Measurements from ENCODE around the gene CCDC174.
"Not testable (repeated sequence)": the region's sequence is repeated elsewhere in the genome, so short reads cannot be mapped to it uniquely, and the experiment has no call there.

Gene CCDC174

DNA sequence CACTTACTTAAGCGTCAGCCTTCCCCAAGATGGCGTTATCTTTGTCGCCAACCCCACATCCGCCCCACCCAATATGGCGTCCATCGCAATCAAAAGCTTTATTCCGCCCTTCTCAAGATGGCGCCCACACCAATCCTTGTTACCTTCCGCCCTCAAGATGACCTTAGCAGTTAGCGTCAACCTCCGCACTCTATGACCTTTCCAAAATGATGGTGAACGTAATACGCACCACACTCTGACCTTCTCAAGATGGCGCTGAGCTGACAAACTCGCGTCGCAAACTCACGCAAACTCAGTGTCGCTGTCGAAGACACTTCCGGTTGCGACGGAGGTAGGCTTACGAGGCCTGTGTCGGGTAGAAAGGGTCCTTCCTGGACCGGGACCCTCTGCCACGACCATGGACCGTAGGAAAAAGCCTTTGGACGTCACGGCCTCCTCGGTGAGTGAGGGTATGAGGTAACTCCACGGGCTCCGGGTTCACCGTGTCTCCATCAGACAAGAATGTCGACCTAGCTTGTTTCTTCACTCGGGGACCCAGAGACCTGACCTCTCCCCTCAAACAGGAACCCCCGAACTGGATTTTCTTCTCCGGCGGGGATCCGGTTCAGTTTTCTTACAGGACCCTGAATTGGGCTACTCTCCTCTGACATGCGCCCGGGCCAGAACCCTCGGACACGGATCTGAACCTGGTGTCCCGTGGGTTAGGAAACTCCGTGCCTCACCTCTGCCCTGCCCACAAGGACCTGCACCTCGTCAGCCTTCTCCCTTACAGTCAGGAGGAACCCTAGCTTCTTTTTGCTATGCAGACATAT, at the start of gene CCDC174:
TSS of gene CCDC174 (plus strand) at position 323 of the 812 bp plus-strand sequence. CDS start at position 398, 75 bp downstream.
- DNase-seq (ENCODE audit: low read depth in 2 of 2): peak; percentile 97

DNA sequence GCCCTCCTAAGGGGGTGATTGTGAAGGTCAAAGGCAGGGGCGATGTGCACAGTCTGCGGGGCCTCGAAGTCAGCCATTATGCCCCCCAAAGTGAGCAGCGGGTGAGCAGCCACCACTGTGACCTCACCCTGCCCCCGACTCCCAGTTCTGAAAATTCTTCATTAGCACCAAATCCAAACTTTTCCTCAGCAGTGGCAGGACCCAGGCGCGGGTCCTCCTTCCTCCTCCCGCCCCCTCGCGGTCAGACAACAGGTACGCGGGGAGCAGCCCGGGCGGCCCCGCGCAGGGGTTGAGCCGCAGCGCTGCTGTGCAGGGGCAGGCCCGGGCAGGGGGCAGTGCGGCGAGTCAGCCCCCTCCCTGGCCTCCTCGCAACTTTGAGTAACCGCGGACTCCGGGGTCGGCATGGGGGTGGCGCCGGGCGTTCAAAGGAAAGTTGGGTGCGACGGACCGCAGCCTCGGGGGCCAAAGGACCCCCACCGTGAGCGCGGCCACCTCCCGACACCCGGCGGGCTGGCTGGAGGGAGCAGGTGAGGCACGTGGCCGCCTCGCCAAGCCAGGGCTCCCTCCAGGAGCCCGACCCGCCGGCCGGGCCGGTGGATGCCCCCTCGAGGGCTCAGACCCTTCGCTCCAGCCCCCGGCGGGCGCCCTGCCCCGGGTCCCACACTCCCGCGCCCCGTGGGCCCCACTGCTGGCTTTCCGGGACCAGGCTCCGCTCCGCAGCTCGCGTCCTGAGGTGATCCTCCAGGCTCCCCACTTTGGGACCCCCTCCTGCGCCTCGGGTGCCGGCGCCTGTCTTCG, 49.4 kb upstream of the CCDC174 start:
- no peak for DNase-seq (ENCODE audit: low read depth in 2 of 2)

DNA sequence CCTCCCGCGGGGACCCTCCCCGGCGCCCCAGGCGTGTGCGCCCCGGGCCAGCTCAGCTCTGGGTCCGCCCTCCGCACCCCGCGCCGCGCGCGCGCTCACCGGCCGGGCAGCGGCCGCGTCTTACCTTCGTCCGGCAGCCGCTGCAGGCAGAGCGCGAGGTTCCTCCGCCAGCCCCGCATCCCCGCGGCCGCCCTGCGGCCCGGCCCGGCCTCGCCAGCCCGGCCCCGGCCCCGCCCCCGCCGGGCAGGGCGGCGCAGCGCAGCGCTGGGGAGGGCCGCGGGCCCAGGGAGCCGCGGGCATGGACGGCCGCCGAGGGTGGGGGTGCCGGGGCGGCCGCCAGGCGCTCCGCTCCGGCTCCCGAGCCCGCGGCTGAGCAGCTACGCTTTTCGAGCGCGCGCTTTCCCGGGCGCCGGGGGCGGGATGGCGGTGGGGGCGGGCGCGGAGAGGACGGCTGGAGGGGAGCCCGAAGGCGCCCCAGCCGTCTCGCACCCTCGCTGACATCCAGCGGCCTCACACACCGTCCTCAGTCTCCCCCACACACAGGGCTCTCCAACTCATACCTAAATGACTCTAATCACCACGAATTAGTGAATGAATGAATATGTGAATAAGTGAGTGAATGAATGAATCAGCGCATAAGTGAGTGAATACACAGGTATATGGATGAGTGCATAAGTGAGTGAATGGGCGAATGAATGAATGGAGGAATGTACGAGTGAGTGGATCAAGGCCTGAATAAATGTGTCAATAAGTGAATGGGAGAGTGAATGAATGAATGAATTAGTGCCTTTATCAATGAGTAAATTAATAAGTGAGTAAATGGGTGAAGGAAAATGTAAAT, 48.5 kb upstream of the CCDC174 start:
- DNase-seq (ENCODE audit: low read depth in 2 of 2): no peak

DNA sequence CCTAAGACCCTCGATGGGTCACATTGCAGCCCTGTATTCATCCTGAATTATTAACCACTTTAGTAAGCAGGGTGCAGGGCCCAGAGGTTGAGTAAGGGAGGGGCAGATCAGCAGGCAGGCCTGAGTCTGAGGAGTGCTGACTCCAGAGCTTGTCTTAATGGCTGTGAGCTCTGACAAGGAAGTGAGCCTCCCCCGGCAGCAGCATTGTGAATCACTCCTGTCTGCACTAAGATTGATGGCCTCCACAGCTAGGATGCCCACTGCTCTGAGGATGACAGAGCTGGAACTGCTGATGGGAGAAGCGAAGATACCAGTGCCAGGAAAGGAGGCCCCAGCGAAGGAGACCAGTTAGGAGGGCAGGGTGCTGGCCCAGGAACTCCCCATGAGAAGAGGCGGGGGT, 46.5 kb upstream of the CCDC174 start:
- DNase-seq (ENCODE audit: low read depth in 2 of 2): no peak

DNA sequence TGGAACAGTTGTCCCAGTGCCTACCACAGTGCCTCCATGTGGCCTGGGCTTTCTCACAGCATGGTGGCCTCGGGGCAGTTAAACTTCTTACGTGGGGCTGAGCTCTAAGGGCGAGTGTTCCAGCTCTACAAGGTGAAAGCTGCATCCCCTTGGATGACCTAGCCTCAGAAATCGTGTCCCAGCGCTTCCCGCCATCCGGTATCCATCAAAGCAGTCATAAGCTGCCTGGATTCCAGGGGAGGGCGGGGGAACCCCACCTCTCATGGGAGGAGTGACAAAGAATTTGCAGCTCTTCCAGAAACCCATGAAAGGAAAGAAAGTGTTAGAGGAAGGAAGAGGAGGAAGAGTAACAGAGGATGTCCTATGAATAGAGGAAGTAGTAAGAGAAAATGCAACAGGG, 45.8 kb upstream of the CCDC174 start:
- no peak for DNase-seq (ENCODE audit: low read depth in 2 of 2)

DNA sequence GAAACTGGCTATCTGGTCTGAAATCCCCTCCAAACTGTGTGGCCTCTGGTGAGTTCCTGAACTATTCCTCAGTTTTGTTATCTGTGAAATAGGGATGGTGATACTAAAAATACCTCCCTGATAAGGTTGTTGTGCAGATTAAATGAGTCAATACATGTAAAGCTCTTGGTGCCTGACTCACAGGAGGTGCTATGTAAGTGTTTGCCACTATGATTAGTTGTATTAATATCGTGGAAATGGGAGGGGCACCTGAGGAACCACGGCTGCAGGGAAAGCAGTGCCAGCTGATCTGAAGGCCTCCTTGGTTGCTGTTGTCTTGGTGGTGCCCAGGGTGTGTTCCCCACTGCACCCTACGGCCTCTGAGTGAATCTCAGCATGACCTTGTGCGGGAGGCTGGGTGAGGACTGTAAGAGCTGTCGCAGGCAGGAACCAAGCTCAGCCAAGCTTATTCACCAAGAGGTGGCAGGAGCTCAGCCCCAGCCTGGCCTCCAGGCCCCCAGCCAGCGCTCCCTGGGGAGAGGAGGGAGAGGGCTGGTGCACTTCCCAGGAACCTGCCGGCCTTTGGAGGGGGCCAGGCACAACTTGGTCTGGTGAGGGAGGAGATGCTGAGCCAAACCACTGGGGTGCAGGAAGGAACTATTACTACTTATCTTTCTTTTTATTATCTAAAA, 44.8 kb upstream of the CCDC174 start:
- DNase-seq (ENCODE audit: low read depth in 2 of 2): no peak

DNA sequence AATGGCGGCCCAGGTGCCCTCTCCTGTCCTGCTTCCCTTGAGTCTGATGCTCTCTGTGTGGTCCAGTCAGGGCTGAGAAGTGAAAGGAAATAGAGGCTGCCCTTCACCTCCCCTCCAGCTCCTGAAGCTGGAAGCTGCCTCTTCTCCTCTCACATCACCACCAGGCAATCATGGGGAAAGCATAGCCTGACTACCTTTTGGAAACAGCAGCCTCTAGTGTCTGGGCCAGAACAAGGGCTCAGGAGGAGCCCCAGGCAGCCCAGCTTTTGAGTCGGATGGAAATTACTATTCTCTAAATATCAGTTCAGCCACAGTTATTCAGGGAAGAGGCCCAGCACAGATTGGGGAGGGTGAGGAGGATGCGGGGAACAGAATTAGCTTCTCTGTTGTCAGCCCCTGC, 43.3 kb upstream of the CCDC174 start:
- DNase-seq (ENCODE audit: low read depth in 2 of 2): no peak

DNA sequence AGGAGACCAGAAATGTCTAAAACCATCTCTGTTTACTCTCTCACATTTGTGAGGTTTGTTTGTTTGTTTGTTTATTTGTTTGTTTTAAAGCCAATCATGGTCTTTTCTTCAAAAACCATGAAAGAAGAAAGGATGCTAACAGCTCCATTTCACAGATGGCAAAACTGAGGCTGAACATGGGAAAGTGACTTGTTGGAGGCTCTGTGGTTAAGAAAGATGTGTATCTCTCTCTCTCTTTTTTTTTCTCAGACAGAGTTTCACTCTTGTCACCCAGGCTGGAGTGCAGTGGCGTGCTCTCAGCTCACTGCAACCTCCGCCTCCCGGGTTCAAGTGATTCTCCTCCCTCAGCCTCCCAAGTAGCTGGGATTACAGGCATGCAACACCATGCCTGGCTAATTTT, 42.5 kb upstream of the CCDC174 start:
- DNase-seq (ENCODE audit: low read depth in 2 of 2): not testable (repeated sequence)

DNA sequence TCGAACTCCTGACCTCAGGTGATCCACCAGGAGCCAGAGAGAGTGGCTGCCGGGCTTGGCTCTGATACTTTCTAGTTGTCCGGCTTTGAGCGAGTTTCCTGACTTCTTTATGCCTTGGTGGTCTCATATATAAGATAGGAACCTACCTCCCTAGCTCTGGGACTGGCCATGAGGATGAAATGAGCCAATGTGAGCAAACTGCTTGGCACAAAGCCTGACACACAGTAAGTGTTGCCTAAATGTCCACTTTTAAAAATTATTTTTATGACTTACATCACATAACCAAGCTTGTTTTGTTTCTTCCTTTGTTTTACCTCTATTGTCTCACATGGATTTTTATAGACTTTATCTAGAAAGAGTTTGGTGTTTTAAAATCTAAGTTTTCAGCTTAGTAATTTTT, 42.1 kb upstream of the CCDC174 start:
- no peak for DNase-seq (ENCODE audit: low read depth in 2 of 2)

DNA sequence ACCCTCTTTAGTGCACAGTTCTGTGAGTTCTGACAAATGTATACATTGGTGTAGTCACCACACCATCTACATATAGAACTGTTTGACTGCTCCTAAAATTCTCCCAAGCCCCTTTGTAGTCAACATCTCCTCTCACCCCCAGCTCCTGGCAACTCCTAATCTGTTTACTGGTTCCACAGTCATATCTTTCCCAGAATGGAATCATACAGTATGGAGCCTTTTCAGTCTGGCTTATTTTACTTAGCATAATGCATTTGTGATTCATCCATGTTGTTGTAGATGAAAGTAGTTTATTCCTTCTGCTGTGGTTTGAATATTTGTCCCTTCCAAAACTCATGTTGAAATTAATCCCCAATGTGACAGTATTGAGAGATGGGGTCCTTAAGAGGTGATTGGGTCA, 41.6 kb upstream of the CCDC174 start:
- DNase-seq (ENCODE audit: low read depth in 2 of 2): no peak

DNA sequence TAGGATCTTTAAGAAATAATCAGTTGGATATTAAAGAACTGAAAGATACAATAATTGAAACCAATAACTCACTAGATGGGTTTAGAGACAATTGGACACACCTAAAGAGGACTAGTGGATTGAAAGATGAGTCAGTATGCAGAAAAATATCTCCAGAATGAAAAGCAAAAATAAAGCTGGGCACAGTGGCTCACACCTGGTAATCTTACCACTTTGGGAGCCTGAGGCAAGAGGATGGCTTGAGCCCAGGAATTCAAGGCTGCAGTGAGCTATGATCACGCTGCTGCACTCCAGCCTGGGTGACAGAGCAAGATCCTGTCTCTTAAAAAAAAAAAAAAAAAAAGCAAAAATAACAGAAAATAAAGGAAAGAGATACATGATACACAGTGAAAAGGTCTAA, 37.4 kb upstream of the CCDC174 start:
- DNase-seq (ENCODE audit: low read depth in 2 of 2): no peak

DNA sequence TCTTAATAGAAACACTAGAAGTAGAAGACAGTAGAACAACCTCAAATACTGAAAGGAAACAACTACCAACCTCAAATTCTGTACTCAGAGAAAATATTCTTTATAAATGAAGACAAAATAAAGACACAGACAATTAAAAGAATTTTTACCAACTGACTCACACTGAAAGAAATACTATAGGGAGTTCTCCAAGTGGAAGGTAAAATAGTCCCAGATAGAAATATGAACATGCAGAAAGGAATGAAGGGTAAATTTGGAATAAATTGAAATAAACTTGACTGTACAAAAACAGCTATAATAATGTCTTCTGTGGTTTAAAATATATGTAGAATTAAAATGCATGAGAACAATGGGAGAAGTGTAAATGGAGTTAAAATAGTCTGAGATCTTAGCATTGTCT, 36.7 kb upstream of the CCDC174 start:
- no peak for DNase-seq (ENCODE audit: low read depth in 2 of 2)

DNA sequence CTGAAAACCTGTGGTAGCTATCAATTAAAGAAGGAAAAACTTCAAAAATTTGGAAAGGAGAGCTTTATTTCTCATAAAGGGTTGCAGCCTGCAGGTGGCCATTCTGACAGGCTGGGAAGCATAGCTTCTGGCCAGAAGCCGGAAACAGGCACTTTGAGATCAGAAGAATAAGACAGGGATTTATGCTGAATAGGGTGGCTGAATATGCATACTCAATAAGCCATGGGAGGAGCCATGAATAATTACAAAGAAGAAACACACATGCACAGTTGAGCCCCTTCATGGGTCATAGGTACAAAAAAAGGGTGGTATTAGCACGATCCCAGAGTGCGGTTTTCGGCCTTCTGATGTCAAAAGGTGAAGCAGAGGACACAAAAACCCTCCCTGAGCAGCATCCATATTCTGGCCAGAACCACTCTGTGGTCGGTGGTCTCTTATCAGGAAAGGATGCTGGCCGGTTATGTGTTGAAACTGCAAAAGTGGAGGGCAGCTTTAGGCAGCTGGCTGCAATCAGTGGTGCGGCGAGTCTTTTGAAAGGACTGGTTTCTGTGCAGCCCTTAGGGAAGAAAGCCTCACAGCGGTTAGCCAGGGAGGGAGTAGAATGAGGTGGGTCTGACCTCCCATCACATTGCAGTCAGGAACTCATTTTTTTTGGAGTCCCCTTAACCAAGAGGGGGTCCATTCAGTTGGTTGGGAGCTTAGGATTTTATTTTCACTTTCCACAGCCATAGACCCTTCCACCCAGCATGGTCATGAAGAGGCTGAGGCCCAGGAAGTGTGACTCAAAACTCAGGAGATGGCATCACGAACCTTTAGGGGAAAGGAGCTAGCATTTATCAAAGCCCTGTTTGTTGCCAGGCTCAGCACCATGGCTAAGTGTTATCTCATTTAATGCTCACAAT, 34.7 kb upstream of the CCDC174 start:
- no peak for DNase-seq (ENCODE audit: low read depth in 2 of 2)

DNA sequence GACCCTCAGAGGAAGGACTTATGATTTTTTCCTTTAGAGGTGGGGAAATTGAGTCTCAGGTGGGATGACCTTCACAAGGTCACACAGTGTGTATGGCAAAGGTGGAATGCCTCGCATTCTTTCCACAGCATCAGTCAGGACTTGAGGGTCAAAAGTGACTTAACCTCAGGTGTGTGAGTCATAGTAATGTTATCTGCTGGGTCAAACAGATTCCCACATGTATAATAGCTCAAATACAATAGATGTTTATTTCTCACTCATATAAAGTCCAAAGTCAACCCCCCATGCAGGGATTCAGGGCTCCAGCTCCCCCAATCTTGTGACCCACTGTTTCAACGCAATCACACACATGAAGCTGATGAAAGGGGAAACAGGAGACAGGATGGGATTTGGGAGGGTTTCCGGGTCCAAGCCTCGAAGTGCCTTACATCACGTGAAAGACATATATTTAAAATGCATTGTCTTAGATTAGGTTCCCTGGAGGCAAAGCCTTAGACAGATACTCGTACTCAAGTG, 34.0 kb upstream of the CCDC174 start:
- no peak for DNase-seq (ENCODE audit: low read depth in 2 of 2)

DNA sequence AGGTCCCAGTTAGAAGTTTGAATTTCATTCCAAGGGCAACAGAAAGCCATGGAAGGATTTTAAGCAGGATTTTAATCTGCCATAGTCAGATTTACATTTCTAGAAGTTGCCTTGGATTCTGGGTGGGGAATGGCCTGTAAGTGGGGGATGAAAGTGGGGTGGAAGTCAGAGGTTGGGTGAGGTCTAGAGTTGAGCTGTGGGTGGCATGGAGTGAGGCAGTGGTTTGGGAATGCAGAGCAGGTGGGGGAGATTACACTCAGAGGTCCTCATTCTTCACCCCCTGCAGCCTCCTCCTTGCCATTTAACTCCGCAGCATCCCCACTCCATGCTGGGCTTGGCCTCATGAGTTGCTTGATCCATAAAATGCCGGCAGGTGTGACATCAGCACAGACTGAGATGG, 32.0 kb upstream of the CCDC174 start:
- DNase-seq (ENCODE audit: low read depth in 2 of 2): no peak

DNA sequence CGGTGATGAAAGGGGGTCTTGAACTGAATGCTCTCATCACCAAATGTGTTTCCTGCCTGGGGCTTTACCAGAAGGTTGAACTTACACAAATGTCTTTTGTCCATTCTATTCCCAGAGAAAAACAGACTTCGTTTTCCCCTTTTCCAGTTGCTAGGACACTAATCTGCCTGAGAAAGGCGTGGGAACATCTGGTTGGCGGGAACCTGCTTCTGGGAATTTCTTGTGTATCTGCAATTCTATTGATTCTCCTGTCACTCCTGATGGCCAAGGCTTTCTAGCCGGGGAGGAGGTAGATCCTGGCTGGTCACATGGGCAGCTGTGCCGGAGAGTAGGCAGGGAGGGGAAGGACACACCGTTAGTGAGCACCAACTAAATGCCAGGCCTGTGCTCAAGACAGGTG, 31.1 kb upstream of the CCDC174 start:
- DNase-seq (ENCODE audit: low read depth in 2 of 2): no peak

DNA sequence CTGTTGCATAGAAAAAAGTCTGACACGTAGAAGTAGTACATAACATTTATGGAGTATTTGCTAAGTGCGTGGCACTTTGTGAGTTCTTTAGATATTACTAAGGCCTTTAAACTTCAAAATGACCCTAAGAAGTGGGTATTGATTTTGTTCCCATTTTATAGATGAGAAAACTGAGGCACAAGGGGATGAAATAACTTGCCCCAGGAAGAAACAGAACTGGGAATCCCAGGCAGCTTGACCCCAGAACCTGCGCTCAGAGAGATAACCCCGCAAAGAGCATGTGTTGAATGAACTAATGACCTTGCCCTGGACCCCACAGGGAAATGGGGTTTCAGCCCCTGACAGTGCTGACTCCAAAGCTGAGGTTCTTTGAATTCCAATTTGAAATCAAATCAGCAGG, 30.5 kb upstream of the CCDC174 start:
- no peak for DNase-seq (ENCODE audit: low read depth in 2 of 2)

DNA sequence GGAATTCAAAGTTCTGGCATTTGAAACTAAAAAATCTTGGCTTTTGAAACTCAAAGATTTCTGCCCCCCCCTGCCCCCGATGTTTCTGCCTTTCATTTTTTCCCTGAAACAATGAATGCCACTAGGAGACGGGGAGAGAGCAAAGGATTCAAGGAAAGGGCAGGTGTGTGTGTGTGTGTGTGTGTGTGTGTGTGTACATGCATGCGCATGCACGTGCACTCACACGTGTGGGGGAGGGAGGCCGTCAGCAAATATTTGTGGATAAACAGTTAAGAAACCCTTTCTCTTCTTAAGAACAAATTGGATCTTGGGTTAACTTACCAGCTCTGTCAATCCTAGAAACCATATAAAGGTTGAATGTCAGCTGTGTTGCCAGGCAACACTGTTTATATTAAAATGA, 29.2 kb upstream of the CCDC174 start:
- DNase-seq (ENCODE audit: low read depth in 2 of 2): no peak

DNA sequence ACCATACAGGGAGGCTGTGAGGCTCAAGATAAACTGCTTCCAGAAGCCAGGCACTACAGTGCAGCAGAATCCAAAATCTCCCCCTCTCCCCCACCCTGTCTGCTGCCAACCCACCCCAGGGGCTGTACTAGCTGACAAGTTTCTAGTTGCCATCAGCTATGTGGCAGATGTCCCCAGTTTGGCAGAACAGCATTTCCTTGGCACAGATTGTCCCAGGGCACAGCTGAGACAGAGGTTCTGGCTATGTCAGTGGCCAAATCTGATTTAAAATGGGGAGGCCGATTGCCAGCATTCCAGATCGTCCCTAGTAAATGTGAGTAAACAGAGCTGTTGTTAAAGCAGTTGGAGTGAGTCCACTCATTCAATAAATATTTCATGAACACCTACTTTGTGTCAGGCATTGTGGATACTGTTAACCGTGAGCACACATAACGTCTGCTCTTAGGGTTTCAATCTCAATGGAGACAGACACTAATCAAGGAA, 28.0 kb upstream of the CCDC174 start:
- DNase-seq (ENCODE audit: low read depth in 2 of 2): no peak

DNA sequence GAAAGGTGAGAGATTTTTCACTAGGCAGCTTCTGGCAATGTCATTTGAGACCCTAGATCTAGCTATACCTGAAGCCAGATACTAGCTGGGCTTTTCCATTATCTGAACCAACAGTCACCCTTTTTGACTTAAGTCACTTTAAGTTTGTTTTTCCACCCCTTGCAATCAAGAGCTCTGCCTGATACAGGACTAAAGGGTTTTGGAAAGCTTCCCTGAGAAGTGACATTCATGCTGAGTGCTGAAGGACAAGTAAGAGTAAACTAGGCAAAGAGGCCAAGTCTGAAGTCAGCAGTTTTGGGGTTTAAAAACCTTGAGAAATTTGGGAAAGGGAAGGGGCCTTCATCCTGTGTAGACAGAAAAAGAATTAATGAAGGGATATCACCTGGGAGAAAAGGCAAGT, 27.1 kb upstream of the CCDC174 start:
- DNase-seq (ENCODE audit: low read depth in 2 of 2): no peak

All from fibroblast of skin of left biceps (primary cell).